NCI-H187 (cell line): ENCODE measurements around the gene JAG1.
"Not testable (repeated sequence)": the region's sequence is repeated elsewhere in the genome, so short reads cannot be mapped to it uniquely, and the experiment has no call there.

Experiments used
- DNase-seq, 2 experiments: peaks; one replicate each; lab custom pipeline; 2025; lab: John Stamatoyannopoulos, UW

JAG1 gene

GRCh38 chr20:10637031-10637559, 36.7 kb downstream of the JAG1 start:
- DNase-seq, result no peak

DNA sequence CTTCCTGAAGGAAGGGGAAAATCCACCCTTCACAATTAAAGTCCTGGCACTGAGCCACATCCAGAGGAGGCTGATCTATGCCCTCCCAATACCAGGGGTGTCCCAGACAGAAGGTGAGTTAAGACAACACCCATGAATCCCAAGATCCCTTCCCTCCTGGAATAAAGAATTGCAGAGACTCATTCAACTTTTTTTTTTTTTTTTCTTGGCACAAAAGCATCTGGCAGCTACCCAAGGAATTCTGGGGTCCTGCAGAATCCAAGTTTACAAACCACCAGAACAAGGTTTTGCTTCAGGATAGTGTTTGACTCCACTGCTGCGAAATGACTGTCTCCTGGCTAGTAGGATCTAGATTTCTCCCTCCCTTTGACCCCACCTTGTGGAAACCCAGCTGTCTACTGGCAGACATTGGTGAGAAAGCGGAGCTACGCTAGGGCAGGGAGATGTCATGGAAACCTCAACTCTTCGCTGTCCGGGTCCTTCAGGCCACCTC, 37.4 kb downstream of the JAG1 start:
- no peak for DNase-seq

GRCh38 chr20:10635476-10636208, 38.2 kb downstream of the JAG1 start:
- no peak for DNase-seq

- DNase-seq, result no peak
Measured at GRCh38 chr20:10634683-10635411, 39.0 kb downstream of the JAG1 start.

DNA sequence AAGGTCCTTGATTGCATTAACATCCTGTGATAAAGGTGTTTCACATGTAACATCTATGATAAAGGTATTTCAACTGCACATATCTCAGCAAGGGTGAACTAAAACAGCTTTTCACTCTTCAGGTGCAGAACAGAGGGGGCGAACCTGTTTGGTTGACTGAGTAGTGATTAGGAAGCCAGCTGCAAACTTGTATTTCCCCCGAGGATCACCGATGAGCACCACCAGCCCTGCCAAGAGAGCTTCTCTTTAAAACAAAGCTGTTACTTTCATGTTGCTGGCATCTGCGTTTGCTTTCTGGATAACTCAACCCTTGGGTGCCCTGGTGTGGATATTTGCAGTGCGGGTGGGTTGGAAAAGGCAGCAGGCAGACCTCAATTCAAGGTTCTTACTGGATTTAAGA, 39.6 kb downstream of the JAG1 start:
- no peak for DNase-seq

GRCh38 chr20:10633718-10634117, 40.1 kb downstream of the JAG1 start:
- DNase-seq, result no peak

DNA sequence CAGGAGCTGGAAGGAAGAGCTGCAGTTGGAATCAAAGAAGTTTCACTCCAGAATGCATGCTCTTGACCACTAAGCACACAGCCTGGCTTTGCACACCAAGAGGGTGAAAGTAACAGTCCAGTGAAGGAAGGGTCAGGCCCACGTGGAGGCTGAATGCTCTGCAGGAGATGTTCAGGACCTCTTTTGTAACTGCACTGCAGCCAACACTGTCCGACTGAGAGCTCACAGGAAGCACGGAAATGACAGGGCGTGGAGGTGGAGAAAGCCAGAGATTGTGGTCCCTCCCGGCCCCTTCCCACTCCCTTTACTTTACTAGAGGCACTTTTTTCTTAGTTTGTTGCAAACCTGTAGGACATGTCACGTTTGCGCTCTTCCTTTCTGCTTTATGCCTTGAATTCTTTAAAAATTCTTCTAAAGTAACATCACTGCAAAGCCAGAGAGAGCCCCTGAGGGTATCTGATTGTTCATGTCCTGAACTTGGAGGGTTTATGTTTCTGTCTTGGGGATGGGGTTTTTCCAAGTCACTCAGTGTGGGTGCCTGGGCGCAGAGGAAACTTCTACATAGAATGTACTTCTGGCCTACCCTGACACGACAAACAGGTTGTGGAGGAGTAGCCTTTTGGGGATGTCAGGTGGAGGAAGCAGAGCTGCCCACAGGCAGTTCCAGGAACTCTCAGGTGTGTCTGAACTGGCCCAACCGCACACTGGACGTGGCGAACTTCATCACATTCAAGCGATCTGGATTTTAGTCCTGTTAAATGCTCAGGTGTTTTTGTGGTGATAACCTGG, 40.9 kb downstream of the JAG1 start:
- no peak for DNase-seq

- DNase-seq, result no peak
Measured at GRCh38 chr20:10631126-10631525, 42.7 kb downstream of the JAG1 start.

DNA sequence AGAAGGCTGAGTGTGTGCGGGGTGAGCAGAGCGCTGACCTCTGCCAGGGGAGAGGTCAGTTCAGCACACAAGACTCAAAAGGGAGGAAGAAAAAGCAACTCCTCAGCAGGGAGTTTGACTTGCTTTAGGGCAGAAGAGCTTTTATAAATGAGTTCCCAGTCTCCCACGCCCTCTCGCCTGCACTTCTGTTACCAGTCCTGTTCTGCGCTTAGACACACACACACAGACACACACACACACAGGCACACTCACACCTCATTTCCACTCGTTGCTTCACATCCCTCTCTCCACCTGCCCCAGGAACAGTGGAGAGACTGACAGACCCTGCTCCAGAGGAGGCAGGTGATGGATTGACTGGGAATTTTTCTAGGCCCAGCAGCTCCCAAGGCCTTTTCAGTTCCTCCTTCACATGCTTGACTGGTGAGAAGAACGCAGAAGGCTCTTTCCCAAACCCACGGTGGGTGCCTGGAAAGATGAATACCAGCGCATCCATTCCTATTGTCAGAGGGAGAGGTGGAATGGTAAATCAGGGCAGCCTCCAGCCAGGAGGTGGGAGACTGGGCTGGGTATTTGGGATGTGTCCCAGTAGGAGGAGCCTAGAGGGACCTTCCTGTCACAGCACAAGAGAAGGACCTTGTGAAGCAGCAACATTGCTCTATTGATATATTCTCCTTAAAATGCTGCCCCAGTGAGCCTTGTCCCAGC, 43.7 kb downstream of the JAG1 start:
- no peak for DNase-seq

- DNase-seq, result no peak
Measured at GRCh38 chr20:10626896-10627295, 46.9 kb downstream of the JAG1 start.

DNA sequence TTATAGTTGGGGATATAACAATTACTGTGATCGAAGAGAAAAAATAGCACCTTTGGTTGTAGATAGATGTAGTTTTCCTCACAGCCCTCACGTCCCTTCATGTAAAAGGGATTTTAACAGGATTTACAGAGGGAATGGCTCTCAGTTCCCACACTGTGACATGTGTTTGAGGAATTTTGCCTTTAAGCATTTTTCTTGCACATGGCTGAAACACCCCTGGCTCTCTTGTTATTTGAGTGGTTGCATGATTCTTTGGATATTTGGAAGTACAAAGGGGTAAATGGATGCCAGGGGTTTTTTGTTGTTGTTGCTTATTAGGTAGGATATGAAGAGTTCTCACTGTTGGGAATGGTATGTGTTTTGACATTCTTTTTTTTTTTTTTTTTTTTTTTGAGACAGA, 48.2 kb downstream of the JAG1 start:
- no peak for DNase-seq

DNA sequence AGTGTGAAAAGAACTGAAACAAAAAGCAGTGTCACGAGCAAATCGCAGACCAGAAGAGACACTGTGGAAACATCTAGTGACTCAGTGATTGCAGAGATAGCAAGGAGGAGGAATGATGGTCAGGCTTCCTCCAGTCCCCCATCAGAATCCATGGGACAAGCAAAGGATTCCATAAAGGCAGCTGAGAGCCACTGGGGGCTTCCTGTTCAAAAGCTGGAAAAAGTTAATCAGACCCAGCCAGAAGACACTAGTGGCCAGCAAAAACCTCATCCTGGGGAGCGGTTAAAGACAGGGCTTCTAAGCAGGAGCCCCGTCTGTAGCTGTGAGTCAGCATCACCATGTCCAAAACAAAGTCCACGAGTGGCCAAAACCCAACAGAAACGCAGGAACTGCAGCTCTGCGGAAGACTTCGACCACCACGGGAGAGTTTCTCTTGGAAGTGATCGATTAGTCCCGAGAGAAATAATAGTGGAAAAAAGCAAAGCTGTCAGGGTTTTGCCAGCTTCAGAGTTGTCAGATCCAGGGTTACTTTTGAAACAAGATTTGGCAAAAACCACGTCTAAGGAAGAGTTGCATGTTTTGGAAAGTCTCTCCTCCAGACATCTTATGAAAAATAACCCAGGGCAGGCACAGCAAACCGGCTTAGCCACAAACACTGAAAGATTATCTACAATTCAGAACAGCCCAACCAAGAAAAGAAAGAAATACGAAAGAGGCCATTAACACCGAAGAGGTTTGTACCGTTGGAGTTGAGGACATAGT, 51.0 kb downstream of the JAG1 start:
- no peak for DNase-seq

GRCh38 chr20:10621149-10621548, 52.6 kb downstream of the JAG1 start:
- DNase-seq, result no peak

DNA sequence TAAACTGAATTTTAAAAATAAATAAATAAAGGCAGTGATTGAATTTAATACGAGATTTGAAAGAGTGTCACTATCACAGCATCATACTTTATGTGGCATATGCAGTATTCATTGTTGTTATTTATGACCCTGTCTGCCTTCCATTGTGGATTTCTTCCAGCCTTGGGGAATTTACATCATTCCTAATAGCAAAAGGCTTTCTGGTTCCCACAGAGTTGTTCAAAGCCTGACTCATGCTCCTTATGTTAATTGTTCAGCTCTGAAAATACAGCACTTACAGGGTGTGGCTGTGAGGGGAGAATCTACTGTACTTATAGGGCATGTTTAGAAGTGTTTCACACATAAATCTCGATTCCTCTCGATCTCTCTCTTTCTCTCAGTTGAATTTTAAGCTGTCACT, 54.4 kb downstream of the JAG1 start:
- no peak for DNase-seq

DNA sequence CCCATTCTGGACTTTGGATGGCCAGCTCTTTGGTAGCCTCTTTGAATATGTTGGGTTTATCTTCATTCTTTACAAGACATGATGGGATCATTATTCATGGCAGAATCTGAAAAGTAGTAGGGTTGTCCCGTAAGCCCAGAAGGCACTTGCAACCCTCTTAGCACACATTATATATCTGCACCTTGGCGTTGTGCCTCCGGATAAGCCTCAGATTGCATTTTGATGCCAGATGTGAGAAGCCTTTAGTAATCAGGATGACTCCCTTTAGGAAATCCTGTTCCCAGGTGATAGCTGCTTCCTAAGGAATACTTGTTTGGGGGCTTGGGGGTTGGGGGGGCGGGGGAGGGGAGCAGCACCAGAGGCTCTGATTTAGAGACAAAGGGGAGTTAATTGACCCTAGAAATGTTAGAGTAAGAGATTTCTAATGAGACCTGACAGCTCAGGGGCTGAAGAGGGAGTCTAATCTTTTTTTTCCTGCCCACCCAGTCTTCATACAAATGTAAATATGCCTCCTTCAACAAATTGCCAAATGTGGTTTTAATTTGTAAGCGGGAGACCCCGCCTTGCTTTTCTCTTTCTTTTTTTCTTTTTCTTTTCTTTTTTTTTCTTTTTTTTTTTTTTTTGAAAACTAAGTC, 55.1 kb downstream of the JAG1 start:
- DNase-seq, result no peak

GRCh38 chr20:10617549-10618133, 56.2 kb downstream of the JAG1 start:
- not testable (repeated sequence) for DNase-seq

- no peak for DNase-seq
Measured at GRCh38 chr20:10616212-10616611, 57.6 kb downstream of the JAG1 start.

DNA sequence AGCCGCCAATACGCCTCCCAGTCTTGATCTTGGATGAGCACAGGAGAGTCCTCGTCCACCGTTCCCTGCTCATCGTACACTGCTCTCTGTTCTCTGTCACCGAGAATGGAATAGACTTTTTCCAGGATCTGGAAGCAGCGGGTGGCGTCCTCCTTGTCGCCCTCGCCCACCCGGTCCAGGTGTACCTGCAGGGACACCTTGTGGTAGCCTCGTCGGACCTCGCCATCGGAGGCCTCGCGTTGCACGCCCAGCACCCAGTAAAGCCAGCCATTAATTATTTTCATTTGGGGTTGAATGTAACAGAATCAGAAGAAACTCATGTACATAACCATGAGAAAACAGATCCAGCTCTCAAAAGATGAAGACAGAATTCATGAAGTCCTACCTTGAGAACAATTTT, 59.9 kb downstream of the JAG1 start:
- no peak for DNase-seq

- not testable (repeated sequence) for DNase-seq
Measured at GRCh38 chr20:10613426-10613825, 60.4 kb downstream of the JAG1 start.

DNA sequence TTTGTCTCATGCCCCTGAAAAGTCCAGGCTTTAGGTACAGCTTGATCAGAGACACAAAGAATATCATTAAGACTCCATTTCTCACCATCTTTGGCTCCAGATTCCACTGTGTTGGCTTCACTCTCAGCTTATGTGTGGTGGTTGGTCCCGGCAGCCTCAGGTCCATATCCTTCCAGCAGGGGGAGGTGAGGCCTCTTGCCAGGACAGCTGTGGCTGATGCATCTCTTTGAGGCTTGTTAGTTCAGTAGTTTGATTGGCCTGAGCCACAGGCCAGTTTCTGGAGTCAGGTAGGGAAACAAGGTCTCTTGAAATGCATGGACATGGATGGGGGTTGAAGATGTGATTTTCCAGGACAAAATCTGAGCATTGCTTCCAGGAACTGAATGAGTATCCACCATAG, 62.4 kb downstream of the JAG1 start:
- DNase-seq, result peak in 1 of 2 experiments; percentile 13
